ENCODE results near the gene CCDC40. TPM values are rescaled to one million over a fixed set of nuclear protein-coding genes. Genes with fewer than 3 reads are reported as not detected.

CCDC40 gene
- total and polyA plus RNA-seq, 2 of the 13 experiments (the other 11 are each of a cell fraction or from before 2014, with no cell fraction given): 4.1 to 5.5 TPM

DNA sequence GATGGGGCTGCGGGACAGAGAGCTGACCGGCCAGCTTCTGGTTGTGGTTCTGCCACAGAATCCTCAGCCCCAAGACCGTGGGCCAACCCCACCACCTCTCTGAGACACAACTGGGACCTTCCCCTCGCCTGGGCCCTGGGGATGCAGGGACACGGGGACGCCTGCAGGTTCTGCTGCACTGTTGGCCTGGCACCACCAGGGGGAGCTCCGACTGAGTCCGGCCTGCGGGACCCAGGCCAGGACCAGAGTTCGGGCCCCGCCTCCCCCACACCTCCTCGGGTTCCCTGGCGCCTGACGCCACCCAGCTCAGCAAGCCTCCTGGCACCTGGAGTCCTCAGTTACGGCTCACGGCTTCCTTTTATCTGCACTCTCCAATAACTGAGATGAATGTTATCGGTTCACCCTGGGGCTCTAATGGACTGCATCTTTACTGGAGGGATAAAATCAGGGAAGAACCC lies 28.0 kb upstream of the CCDC40 start (continued):
- TF ChIP-seq ZNF605 (CRISPR knock-in tag; IDR thresholded peaks at IDR 0.05) (peak; percentile 59; the same call in 1 of the 2 replicates), AHR (CRISPR knock-in tag; IDR thresholded peaks at IDR 0.05) (0 out of 2 replicates have a peak, but pooled peaks have one; percentile 58), ZNF510 (CRISPR knock-in tag; IDR thresholded peaks at IDR 0.05; ENCODE audit: low read depth) (no peak), MAF1 (CRISPR knock-in tag; IDR thresholded peaks at IDR 0.05; ENCODE audit: borderline replicate concordance) (no peak), CBX1 (IDR thresholded peaks at IDR 0.05; ENCODE audit: low read depth) (peak; percentile 75), KDM5A (IDR thresholded peaks at IDR 0.05; ENCODE audit: borderline replicate concordance, low read length) (no peak), DMAP1 (CRISPR knock-in tag; IDR thresholded peaks at IDR 0.05) (0 out of 2 replicates have a peak, but pooled peaks have one; percentile 53), TMF1 (CRISPR knock-in tag; IDR thresholded peaks at IDR 0.05; ENCODE audit: low read depth) (no peak), ZNF83 (CRISPR knock-in tag; IDR thresholded peaks at IDR 0.05; ENCODE audit: borderline replicate concordance) (peak; percentile 35; the same call in 1 of the 2 replicates), KAT7 (CRISPR knock-in tag; IDR thresholded peaks at IDR 0.05; ENCODE audit: borderline replicate concordance) (peak; percentile 78; the same call in 1 of the 2 replicates), ATF3 (CRISPR knock-in tag; IDR thresholded peaks at IDR 0.05) (no peak; the same call in 1 of the 2 replicates), NFAT5 (CRISPR knock-in tag; IDR thresholded peaks at IDR 0.05) (no peak), GTF2F1 (IDR thresholded peaks at IDR 0.05; ENCODE audit: low read length) (no peak), HNRNPUL1 (IDR thresholded peaks at IDR 0.05; ENCODE audit: low read depth, low read length) (no peak), ZNF318 (CRISPR knock-in tag; IDR thresholded peaks at IDR 0.05) (no peak)
- TF ChIP-seq, protein P1, sequence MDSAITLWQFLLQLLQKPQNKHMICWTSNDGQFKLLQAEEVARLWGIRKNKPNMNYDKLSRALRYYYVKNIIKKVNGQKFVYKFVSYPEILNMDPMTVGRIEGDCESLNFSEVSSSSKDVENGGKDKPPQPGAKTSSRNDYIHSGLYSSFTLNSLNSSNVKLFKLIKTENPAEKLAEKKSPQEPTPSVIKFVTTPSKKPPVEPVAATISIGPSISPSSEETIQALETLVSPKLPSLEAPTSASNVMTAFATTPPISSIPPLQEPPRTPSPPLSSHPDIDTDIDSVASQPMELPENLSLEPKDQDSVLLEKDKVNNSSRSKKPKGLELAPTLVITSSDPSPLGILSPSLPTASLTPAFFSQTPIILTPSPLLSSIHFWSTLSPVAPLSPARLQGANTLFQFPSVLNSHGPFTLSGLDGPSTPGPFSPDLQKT (CRISPR knock-in tag; IDR thresholded peaks at IDR 0.05; ENCODE audit: borderline replicate concordance): no peak
